HCT116 (cell line): ENCODE data around the gene TMTC3. TPM values are rescaled to one million over a fixed set of nuclear protein-coding genes. Genes with fewer than 3 reads are reported as not detected.
"Not testable (repeated sequence)": the region's sequence is repeated elsewhere in the genome, so short reads cannot be mapped to it uniquely, and the experiment has no call there.

Experiments used
- ATAC-seq: fragments of 200-7000 bp; cut with Tn5 transposase; 2 replicates; pipeline ENCODE4 v1.9.1; 2020; ENCODE audit warnings: mild to moderate bottlenecking, moderate library complexity
- BruUV-seq: library from RNA; stranded (reverse); fragments of 400-500 nt; replicated peaks from 2 replicates; lab custom pipeline; 2021; lab: Mats Ljungman, UMichigan
- CTCF ChIA-PET: fragments of 300-600 bp; sonication (Branson Sonifier 250); formaldehyde crosslinking; loops from one replicate; lab custom pipeline; 2021; ENCODE audit warnings: antibody characterized with exemption; lab: Charles Lee
- POLR2A ChIA-PET: fragments of 300-600, 350-600 bp; sonication (Branson Sonifier 250); formaldehyde crosslinking; loops from one replicate; lab custom pipeline; 2021; ENCODE audit warnings: antibody characterized with exemption; lab: Charles Lee
- RAD21 ChIA-PET, 2 experiments: fragments of 300-600 bp; sonication (Branson Sonifier 250); formaldehyde crosslinking; loops; one replicate each; lab custom pipeline; 2023; ENCODE audit warnings: low total read pairs in 2 of 2; ENCODE audit not compliant: uncharacterized antibody in 2 of 2, unreplicated experiment in 2 of 2, low non-redundant PET in 1 of 2; lab: Charles Lee
- DNase-seq: peaks from one replicate; pipeline ENCODE4 v3.0.0-alpha.2; 2010; ENCODE audit warnings: low read depth, low spot score
- H2AFZ ChIP-seq: fragments of 200-600 bp; shearing (Covaris generic), sonication (generic); 2 replicates; pipeline ENCODE4 v1.6.1; 2017; ENCODE audit warnings: low read depth, mixed run types, mixed read lengths, antibody characterized with exemption, low read length; ENCODE audit not compliant: poor library complexity, severe bottlenecking
- H3K27ac ChIP-seq: 2 replicates; pipeline ENCODE4 v1.5.1; 2012; ENCODE audit warnings: low read depth, low read length
- H3K27me3 ChIP-seq: fragments of 200-600 bp; sonication (generic); 2 replicates; pipeline ENCODE4 v1.6.1; 2016; ENCODE audit warnings: mixed run types, low read length, mixed read lengths; ENCODE audit not compliant: insufficient read depth
- H3K36me3 ChIP-seq, 2 experiments: fragments of 200-500 bp in 1 of 2; fragments of 200-600 bp in 1 of 2; sonication (Bioruptor generic) in 1 of 2; sonication (generic) in 1 of 2; 2 replicates each; pipeline versions ENCODE4 v1.5.1 to v1.6.1; 2014 to 2016; ENCODE audit warnings: low read length in 2 of 2, inconsistent platforms in 1 of 2, mixed read lengths in 1 of 2, mixed run types in 1 of 2; ENCODE audit not compliant: insufficient read depth in 2 of 2, control insufficient read depth in 1 of 2
- H3K4me1 ChIP-seq, 2 experiments: fragments of 200-600 bp in 1 of 2; sonication (generic) in 1 of 2; 2 replicates each; pipeline versions ENCODE4 v1.5.1 to v1.6.1; 2012 to 2017; ENCODE audit warnings: low read length in 2 of 2, inconsistent platforms in 1 of 2, mild to moderate bottlenecking in 1 of 2, mixed read lengths in 1 of 2, mixed run types in 1 of 2, moderate library complexity in 1 of 2; ENCODE audit not compliant: insufficient read depth in 2 of 2, control insufficient read depth in 1 of 2
- H3K4me2 ChIP-seq: fragments of 200-600 bp; sonication (generic); 2 replicates; pipeline ENCODE4 v1.6.1; 2017; ENCODE audit warnings: mixed run types, low read length, mixed read lengths
- H3K4me3 ChIP-seq, 2 experiments: fragments of 200-600 bp in 1 of 2; sonication (generic) in 1 of 2; replicated peaks in 1 of 2; 2 replicates each; pipeline ENCODE4 v1.5.1; 2011 to 2016; ENCODE audit warnings: low read length in 2 of 2, control low read depth in 1 of 2, low read depth in 1 of 2, mild to moderate bottlenecking in 1 of 2, mixed read lengths in 1 of 2, mixed run types in 1 of 2
- H3K79me2 ChIP-seq: fragments of 200-600 bp; sonication (generic); 2 replicates; pipeline ENCODE4 v1.6.1; 2017; ENCODE audit warnings: mild to moderate bottlenecking, mixed run types, low read length, moderate library complexity, mixed read lengths; ENCODE audit not compliant: insufficient read depth
- H3K9ac ChIP-seq: fragments of 200-600 bp; sonication (generic); 2 replicates; pipeline ENCODE4 v1.6.1; 2016; ENCODE audit warnings: low read length, mixed read lengths
- H3K9me2 ChIP-seq: fragments of 200-600 bp; sonication (generic), shearing (Covaris generic); 2 replicates; pipeline ENCODE4 v1.6.1; 2017; ENCODE audit warnings: mixed run types, mild to moderate bottlenecking, moderate library complexity; ENCODE audit not compliant: insufficient read depth
- H3K9me3 ChIP-seq, 2 experiments: fragments of 200-500 bp in 1 of 2; fragments of 200-600 bp in 1 of 2; sonication (Bioruptor generic) in 1 of 2; sonication (generic) in 1 of 2; 2 replicates each; pipeline ENCODE4 v1.6.1; 2014 to 2017; ENCODE audit warnings: low read length in 2 of 2, mixed read lengths in 2 of 2, inconsistent platforms in 1 of 2, low read depth in 1 of 2, mild to moderate bottlenecking in 1 of 2, mixed run types in 1 of 2, moderate library complexity in 1 of 2; ENCODE audit not compliant: control insufficient read depth in 1 of 2, insufficient read depth in 1 of 2
- H4K20me1 ChIP-seq: fragments of 200-600 bp; sonication (generic), shearing (Covaris generic); 2 replicates; pipeline ENCODE4 v1.6.1; 2017; ENCODE audit warnings: mixed run types, mild to moderate bottlenecking, moderate library complexity; ENCODE audit not compliant: insufficient read depth
- ATF3 ChIP-seq: IDR thresholded peaks from 2 replicates; pipeline ENCODE4 v1.6.1; 2012
- CBX3 ChIP-seq: IDR thresholded peaks from 2 replicates; pipeline ENCODE4 v1.6.1; 2012; ENCODE audit warnings: low read depth
- CEBPB ChIP-seq: IDR thresholded peaks from 2 replicates; pipeline ENCODE4 v1.6.1; 2012; ENCODE audit warnings: low read depth
- EGR1 ChIP-seq: IDR thresholded peaks from 2 replicates; pipeline ENCODE4 v1.6.1; 2012; ENCODE audit warnings: low read depth
- ELF1 ChIP-seq: IDR thresholded peaks from 2 replicates; pipeline ENCODE4 v1.6.1; 2012; ENCODE audit warnings: low read depth, borderline replicate concordance
- EZH2 ChIP-seq: fragments of 200-600 bp; sonication (generic); IDR thresholded peaks from 2 replicates; pipeline ENCODE4 v1.6.1; 2017; ENCODE audit warnings: antibody characterized with exemption, mixed run types
- FOSL1 ChIP-seq: IDR thresholded peaks from 2 replicates; pipeline ENCODE4 v1.6.1; 2012; ENCODE audit warnings: low read depth
- JUND ChIP-seq: IDR thresholded peaks from 2 replicates; pipeline ENCODE4 v1.6.1; 2012
- POLR2A ChIP-seq: IDR thresholded peaks from 2 replicates; pipeline ENCODE4 v1.7.0; 2011; ENCODE audit warnings: borderline replicate concordance; ENCODE audit not compliant: insufficient read depth, insufficient read length; ENCODE audit errors: extremely low read depth
- POLR2AphosphoS5 ChIP-seq: IDR thresholded peaks from 2 replicates; pipeline ENCODE4 v1.6.1; 2011; ENCODE audit warnings: mild to moderate bottlenecking, low read depth, low read length, moderate library complexity
- SIN3A ChIP-seq: IDR thresholded peaks from 2 replicates; pipeline ENCODE4 v1.6.1; 2012; ENCODE audit warnings: low read depth
- SP1 ChIP-seq: IDR thresholded peaks from 2 replicates; pipeline ENCODE4 v1.6.1; 2012; ENCODE audit warnings: low read depth
- SRF ChIP-seq: IDR thresholded peaks from 2 replicates; pipeline ENCODE4 v1.6.1; 2012; ENCODE audit warnings: low read depth
- TCF7L2 ChIP-seq: IDR thresholded peaks from 2 replicates; pipeline ENCODE4 v1.7.0; 2011; ENCODE audit warnings: borderline replicate concordance, inconsistent platforms; ENCODE audit not compliant: insufficient read depth, insufficient read length; ENCODE audit errors: extremely low read depth
- YY1 ChIP-seq: IDR thresholded peaks from 2 replicates; pipeline ENCODE4 v1.6.1; 2011; ENCODE audit warnings: low read length, low read depth, moderate library complexity, mild to moderate bottlenecking; ENCODE audit not compliant: insufficient replicate concordance; ENCODE audit errors: extremely low read depth
- ZNF274 ChIP-seq: fragments of 200-500 bp; sonication (Bioruptor generic); IDR thresholded peaks from 2 replicates; pipeline ENCODE4 v1.6.1; 2014; ENCODE audit warnings: mild to moderate bottlenecking, low read depth, low read length, inconsistent platforms
- intact Hi-C: fragments of 100-400 bp; cut with micrococcal nuclease; formaldehyde crosslinking; loops from 2 replicates; pipeline ENCODE4 v1.10.0; 2022
- total RNA-seq: library from RNA; stranded (reverse); gene quantifications from one replicate; pipeline ENCODE4 v1.2.1, GENCODE V29; 2021; ENCODE audit not compliant: unreplicated experiment
- TF ChIP-seq, protein P1 (sequence below): IDR thresholded peaks from 2 replicates; pipeline ENCODE4 v1.6.1; 2012
- TF ChIP-seq, protein P2 (sequence below), 3 experiments: fragments of 200-600 bp in 1 of 3; sonication (generic) in 1 of 3; IDR thresholded peaks in 2 of 3; conservative IDR thresholded peaks in 1 of 3; 2 replicates each; pipeline ENCODE4 v1.5.1; 2012 to 2017; ENCODE audit warnings: low read depth in 2 of 3, low read length in 2 of 3, antibody characterized with exemption in 1 of 3, borderline replicate concordance in 1 of 3, control low read depth in 1 of 3, mild to moderate bottlenecking in 1 of 3, mixed read lengths in 1 of 3, mixed run types in 1 of 3, moderate library complexity in 1 of 3; ENCODE audit not compliant: insufficient read depth in 1 of 3
- TF ChIP-seq, protein P3 (sequence below): IDR thresholded peaks from 2 replicates; pipeline ENCODE4 v1.6.1; 2011; ENCODE audit warnings: mild to moderate bottlenecking, low read length, moderate library complexity; ENCODE audit not compliant: insufficient replicate concordance; ENCODE audit errors: extremely low read depth

Gene TMTC3
- total RNA-seq, 1 experiment from 2014 or later: 22.5 TPM

DNA sequence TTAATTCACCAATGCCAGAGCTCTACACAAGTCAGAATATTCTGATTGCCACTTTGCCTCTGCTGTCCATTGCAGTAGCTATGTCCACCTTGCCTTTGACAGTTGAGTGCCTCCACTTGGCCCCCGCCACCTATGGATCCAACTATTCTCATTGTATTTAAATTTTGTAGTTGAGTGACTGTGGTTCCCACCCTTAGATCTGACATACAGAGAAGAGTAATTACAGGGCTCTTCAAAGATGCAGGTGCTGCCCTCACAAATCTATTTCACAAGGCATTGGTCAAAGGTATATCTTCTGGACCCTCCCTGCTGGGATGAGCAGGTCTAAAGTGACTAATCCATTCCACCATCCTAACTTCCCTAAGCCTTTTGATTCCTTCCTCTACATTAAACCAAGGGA lies 68.2 kb downstream of the TMTC3 start:
- ATAC-seq, DNase-seq: not testable (repeated sequence)

DNA sequence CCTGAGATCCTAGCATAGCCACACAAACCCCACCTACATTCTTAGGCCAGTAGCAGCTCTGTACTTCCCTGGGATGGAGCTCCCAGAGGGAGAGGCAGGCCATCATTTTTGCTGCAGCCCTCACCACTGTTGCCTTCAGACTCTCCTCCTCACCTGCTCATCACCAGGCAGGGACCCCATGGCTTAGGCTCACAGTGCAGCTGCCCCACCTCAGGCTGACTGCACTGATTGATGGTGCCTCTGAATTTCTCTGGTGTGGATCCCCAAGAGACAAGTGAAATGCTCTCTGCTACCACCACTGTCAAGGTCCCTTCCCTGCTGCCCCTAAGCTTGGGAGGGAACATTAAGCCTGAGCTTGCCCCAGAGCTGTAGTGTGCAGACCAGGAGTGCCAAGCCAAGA lies 76.2 kb downstream of the TMTC3 start:
- H3K4me1 ChIP-seq: no peaks in the 10 kb centered on the region
- H3K4me3 ChIP-seq: no peak overlapping the region
- DNase-seq: no peak
- no peaks in the 10 kb centered on the region for H3K9me3 ChIP-seq
- H3K27ac ChIP-seq: no peak overlapping the region
- no peaks in the 10 kb centered on the region for H3K27me3 ChIP-seq
- RAD21 ChIA-PET: no interaction called here
- CTCF ChIA-PET: no interaction called here
- no peaks in the 10 kb centered on the region; a peak in 1 of 4 replicates for H3K36me3 ChIP-seq
- H3K79me2 ChIP-seq: no peaks in the 10 kb centered on the region
- no peak overlapping the region for H2AFZ ChIP-seq
- H3K9ac ChIP-seq: no peak overlapping the region
- intact Hi-C loops: no loop called here
- no TSS peak for BruUV-seq
- ATAC-seq: no peak
- no peak overlapping the region for H3K4me2 ChIP-seq
- H4K20me1 ChIP-seq: no peaks in the 10 kb centered on the region
- POLR2A ChIA-PET: no interaction called here
- no peaks in the 10 kb centered on the region for H3K9me2 ChIP-seq
- TF ChIP-seq POLR2AphosphoS5 (no peak), SP1 (no peak), CEBPB (no peak), FOSL1 (no peak), EZH2 (no peak), ELF1 (no peak), POLR2A (no peak), ZNF274 (no peak), JUND (no peak), EGR1 (no peak), TCF7L2 (no peak), SRF (no peak), CBX3 (no peak), SIN3A (no peak), ATF3 (no peak), YY1 (no peak)
- TF ChIP-seq, protein P1, sequence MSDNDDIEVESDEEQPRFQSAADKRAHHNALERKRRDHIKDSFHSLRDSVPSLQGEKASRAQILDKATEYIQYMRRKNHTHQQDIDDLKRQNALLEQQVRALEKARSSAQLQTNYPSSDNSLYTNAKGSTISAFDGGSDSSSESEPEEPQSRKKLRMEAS: no peak
- TF ChIP-seq, protein P2, sequence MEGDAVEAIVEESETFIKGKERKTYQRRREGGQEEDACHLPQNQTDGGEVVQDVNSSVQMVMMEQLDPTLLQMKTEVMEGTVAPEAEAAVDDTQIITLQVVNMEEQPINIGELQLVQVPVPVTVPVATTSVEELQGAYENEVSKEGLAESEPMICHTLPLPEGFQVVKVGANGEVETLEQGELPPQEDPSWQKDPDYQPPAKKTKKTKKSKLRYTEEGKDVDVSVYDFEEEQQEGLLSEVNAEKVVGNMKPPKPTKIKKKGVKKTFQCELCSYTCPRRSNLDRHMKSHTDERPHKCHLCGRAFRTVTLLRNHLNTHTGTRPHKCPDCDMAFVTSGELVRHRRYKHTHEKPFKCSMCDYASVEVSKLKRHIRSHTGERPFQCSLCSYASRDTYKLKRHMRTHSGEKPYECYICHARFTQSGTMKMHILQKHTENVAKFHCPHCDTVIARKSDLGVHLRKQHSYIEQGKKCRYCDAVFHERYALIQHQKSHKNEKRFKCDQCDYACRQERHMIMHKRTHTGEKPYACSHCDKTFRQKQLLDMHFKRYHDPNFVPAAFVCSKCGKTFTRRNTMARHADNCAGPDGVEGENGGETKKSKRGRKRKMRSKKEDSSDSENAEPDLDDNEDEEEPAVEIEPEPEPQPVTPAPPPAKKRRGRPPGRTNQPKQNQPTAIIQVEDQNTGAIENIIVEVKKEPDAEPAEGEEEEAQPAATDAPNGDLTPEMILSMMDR (IDR thresholded peaks at IDR 0.05 in 2 of 3, conservative IDR thresholded peaks at IDR 0.05 in 1 of 3; ENCODE audit: borderline replicate concordance in 1 of 3, insufficient read depth in 1 of 3, low read depth in 2 of 3, low read length in 2 of 3): no peak
- TF ChIP-seq, protein P3, sequence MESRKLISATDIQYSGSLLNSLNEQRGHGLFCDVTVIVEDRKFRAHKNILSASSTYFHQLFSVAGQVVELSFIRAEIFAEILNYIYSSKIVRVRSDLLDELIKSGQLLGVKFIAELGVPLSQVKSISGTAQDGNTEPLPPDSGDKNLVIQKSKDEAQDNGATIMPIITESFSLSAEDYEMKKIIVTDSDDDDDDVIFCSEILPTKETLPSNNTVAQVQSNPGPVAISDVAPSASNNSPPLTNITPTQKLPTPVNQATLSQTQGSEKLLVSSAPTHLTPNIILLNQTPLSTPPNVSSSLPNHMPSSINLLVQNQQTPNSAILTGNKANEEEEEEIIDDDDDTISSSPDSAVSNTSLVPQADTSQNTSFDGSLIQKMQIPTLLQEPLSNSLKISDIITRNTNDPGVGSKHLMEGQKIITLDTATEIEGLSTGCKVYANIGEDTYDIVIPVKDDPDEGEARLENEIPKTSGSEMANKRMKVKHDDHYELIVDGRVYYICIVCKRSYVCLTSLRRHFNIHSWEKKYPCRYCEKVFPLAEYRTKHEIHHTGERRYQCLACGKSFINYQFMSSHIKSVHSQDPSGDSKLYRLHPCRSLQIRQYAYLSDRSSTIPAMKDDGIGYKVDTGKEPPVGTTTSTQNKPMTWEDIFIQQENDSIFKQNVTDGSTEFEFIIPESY: no peak

More for the DNA sequence above, 68.2 kb downstream of the TMTC3 start:
- intact Hi-C loops, RAD21 ChIA-PET, H3K9me3 ChIP-seq, POLR2A ChIA-PET, H3K27me3 ChIP-seq, CTCF ChIA-PET, BruUV-seq, H3K79me2 ChIP-seq, H3K9me2 ChIP-seq, H3K9ac ChIP-seq, H3K27ac ChIP-seq, H3K4me2 ChIP-seq, H3K4me3 ChIP-seq, H3K36me3 ChIP-seq, H4K20me1 ChIP-seq, H3K4me1 ChIP-seq, H2AFZ ChIP-seq: not testable (repeated sequence)
